ENCODE measurements around the gene COG2.
"Not testable (repeated sequence)": the region's sequence is repeated elsewhere in the genome, so short reads cannot be mapped to it uniquely, and the experiment has no call there.

COG2 gene, protein sequence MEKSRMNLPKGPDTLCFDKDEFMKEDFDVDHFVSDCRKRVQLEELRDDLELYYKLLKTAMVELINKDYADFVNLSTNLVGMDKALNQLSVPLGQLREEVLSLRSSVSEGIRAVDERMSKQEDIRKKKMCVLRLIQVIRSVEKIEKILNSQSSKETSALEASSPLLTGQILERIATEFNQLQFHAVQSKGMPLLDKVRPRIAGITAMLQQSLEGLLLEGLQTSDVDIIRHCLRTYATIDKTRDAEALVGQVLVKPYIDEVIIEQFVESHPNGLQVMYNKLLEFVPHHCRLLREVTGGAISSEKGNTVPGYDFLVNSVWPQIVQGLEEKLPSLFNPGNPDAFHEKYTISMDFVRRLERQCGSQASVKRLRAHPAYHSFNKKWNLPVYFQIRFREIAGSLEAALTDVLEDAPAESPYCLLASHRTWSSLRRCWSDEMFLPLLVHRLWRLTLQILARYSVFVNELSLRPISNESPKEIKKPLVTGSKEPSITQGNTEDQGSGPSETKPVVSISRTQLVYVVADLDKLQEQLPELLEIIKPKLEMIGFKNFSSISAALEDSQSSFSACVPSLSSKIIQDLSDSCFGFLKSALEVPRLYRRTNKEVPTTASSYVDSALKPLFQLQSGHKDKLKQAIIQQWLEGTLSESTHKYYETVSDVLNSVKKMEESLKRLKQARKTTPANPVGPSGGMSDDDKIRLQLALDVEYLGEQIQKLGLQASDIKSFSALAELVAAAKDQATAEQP

DNA sequence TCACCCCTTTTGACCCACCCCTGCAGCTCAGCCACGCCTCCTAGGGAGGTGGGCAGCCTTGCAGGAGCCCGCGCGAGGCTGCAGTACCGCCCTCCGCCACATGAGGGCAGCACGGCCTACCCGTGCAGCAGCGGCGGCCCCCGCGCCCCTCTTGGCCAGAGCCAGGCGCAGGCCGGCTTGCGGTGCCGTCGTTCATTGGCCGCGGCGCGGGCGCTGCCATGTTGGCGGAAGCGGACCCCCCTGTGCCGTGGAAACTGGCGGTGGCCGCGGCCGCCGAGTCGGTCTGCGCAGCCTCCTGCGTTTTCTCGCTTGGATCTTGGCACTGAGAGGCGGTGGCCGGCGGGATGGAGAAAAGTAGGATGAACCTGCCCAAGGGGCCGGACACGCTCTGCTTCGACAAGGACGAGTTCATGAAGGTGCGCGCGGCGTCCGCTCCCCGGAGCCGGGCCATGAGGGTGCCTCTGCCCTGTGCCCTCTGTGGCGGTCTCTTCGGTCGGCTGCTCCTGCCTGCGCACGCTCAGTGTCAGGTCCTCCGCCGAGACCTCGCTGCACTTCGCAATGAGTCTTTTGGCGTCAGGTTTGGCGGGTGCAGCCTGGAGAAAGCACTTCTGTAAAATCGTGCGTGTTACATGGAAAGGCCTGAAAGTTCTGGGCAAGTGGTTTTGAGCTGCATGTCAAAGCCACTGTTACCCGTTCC, at the start of gene COG2:
Gene COG2 (plus strand): TSS at position 219 of the 697 bp plus-strand sequence. CDS start 126 bp downstream, at position 345.
- peak; percentile 88 to 95 for DNase-seq

DNA sequence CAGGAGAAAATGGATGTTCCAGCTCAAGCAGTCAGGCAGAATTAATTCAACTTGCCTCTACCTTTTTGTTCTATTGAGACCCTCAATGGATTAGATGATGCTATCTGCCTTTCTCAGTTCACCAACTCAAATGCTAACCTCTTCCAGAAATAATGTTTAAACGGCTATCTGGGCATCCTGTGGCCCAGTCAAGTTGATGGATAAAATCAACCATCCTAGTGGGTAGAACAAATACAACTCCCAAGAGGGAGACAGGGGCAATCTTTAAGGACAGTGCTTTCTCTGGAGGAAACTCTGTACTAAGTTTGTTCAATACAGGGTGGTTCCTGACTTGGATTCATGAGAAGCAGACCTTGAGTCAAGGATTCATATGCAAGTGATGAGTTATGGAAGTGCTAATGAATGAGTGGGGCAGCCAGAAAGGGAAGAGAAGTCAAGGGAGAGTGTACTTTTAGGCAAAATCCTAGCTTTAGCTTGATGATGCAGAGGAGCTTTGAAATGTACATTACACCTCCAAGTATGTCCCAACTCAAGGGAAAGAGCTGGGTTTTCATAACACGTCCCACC, 49.4 kb upstream of the COG2 start:
- no peak for DNase-seq

DNA sequence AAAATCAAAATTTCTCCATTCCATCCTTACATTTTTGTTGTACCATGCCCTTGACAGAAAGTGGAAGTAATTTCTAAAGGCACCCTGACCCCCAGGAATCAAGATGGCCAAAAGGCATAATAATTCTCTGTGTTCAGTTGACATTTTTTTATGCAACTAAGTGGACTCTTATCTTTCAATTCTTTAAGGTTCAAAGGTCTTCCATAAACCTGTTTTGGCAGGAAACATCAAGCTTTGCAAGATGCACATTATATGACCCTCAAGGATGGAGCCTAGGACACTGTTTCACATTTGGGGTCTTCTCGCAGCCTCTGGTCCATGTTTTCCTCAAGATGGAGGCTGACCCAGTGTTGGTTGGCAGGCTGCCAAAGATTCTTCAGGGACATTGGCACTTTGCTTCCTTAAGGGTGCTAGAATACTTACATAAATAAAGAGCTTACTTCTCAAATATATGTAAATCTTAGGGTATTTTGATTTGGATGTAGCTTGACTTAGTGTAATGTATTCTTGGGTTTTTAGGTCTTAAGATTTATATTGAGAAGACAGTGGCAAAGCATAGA, 48.0 kb upstream of the COG2 start:
- no peak for DNase-seq

DNA sequence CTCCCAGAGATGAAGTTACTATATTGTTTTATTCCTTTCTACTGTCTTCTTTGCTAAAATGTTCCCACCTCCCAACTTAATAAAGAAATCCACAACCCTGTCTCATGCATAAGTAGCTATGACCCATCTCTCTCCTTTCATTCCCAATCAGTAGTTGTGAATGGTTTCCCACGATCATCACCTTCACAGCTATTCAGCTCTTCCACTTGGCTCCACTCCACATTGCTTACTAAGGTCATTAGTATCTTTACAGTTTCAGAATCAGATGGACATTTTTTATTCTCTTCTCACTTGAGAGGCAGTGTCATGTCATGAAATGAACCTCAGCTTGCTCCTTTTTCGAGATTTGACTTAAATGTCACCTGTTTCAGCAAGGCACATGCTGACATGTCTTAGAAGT, 47.1 kb upstream of the COG2 start:
- DNase-seq = no peak

DNA sequence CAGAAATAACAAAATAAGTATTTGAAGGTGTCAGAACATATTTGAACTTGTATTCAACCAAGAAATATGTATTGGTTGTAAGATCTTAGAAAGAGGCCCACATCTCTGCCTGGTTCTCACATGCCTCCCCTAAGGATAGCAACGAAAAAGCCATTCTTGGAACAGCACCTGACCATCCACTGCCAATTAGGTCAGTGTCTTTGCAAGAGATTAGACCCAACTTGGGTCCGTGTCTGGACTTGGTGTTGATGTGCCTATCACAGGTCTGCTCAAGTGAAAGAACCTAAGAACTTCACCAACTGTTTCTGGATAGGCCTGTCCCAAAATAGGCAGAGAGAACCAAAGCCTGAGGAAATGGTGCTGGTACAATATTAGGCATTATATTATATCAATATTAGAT, 46.0 kb upstream of the COG2 start:
- no peak for DNase-seq

DNA sequence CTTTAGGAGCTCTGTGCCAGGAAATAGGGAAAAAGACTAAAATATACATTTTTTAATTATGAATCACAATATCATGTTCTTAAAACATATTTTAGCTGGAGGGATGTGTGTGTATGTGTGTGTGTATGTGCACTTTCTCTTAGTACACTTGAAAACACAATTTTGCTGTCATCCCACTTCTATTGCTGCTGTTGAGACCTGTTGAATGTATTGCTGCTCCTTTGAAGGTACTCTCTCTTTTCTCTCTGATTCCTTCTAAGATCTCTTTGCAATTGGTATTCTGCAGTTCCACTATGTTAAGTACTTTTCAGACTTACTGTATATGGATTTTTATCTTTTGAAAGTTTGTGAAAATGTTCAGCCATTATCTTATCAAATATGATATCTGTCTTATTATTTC, 43.5 kb upstream of the COG2 start:
- no peak for DNase-seq

DNA sequence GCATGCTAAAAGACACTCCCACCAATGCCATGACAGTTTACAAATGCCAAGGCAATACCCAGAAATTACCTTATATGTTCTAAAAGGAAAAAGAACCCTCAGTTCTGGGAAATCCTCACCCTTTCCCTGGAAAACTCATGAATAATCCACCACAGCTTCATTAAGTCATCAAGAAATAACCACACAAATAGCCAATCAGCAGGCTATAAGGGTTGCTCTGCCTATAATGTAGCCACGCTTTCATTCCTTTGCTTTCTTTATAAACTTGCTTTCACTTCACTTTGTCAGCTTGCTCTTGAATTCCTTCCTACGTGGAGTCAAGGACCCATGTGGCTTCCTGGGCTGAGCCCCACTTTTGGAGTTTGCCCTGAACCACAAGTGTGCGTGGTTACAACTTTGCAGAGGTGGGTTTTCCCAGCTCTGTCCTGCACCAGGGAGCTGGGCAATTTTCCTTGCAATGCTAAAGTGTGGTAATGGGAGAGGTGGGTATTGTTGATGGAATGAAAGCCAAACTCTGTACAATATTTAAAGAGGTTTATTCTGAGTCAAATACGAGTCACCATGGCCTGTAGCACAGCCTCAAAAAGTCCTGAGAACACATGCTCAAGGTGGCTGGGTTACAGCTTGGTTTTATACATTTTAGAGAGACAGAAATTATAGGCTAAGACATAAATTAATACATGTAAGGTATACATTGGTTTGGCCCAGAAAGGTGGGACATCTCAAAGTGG, 42.2 kb upstream of the COG2 start:
- DNase-seq = no peak

DNA sequence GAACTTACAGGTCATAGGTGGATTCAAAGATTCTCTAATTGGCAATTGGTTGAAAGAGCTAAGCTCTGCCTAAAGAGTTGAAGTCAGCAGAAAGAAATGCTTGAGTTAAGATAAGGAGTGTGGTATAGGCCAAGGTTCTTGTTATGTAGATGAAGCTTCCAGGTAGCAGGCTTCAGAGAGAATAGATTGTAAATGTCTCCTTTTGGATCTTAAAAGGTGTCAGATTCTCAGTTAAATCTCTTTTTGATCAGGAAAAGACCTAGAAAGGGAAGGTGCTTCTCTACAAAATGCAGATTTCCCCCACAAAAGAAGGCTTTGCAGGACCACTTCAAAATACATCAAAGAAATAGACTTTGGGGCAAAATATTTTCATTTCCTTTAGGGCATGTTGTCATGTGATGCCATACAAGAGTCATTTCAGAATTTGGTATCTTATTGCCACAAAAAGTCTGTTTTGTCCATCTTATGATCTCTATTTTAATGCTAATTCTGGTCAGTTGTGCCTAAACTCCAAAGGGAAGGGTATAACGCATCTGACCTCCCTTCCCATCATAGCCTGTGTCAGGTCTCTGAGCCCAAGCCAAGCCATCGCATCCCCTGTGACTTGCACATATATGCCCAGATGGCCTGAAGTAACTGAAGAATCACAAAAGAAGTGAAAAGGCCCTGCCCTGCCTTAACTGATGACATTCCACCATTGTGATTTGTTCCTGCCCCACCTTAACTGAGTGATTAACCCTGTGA, 41.5 kb upstream of the COG2 start:
- DNase-seq = not testable (repeated sequence)

DNA sequence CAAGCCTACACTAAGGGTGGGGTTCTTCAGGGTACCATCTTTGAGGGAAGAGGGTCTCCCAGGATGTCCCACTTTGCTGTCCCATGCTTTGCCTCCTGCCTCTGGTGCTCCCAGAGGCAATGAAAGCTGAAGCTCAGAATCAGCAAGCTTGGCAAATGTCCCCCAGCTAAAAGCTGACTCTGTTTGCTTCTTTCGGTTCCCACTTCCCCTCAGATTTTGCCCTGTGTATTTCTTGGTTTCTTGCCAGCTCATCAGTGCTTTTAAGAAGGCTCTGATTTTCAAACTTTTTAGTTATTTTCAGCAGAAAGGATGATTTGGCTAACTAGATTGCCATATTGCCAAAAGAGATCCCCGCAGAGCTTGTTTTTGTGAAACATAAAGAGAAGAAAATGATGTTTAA, 33.1 kb upstream of the COG2 start:
- DNase-seq = no peak

DNA sequence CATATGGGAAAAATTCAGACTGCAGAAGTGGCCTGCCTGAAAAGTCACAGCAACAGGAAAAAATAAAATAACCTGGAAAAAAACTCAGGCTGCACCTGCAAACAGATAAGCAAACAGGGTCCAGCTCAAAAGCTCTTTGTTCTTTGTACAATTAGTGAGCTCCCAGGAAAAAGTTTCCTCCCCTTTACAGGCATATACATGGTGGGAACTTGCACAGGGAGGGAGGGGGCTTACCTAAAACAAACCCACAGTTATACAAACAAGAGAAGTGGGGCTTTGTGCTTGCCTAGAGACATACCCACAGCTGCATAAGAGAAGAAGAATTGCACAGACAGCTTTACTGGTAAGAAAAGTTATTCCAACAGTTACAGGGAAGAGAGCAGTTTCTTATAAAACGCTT, 31.7 kb upstream of the COG2 start:
- DNase-seq = no peak

DNA sequence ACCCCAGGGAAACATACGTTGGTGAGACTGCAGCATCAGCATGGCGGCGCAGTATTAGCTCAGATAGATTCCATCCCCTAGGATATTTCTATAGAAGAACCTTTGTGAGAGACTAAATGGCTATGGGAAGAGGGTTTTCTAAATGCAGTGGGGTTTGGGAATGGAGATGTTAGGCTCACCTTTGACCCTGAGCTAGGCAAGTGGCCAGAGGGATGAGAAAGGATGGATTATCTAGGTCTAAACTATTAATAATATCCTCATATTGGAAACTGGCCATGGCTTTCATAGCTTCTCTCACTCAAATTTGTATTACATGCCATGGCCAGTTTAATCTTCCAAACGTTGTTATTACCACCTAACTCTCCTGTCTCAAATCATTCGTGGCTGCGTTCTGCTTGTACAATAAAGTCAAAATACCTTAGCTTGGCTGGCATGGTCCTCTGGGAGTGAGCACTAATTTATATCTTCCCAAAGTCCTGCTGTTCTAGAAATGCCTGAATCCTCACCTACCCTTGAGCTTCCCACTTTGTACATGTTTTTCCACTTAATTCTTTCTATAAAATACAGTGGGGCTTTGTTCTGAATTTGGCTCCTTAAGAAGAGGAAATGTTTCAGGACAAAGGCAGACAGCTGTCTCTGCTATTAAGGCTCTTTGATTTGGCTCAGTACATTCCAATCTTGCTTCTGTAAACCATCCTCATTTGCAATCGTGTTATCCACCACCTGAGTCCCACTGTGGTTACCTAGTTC, 31.0 kb upstream of the COG2 start:
- DNase-seq = no peak

DNA sequence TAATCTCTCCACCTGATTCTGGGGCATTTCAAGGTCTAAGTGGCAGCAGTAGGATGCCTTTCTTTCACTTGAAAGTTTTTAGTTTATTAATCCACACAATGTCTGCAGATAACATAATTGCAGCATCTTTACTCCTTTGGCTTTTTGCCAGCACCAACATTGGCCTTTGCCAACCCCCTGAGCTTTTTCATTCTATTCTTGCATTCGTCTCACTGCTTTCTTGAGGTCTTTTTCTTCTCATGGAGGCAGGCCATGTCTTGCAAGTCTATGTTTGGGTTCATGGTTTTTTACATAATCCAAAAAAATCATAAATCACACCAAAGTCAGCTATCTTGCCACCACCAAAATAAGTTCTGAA, 30.4 kb upstream of the COG2 start:
- DNase-seq = no peak

DNA sequence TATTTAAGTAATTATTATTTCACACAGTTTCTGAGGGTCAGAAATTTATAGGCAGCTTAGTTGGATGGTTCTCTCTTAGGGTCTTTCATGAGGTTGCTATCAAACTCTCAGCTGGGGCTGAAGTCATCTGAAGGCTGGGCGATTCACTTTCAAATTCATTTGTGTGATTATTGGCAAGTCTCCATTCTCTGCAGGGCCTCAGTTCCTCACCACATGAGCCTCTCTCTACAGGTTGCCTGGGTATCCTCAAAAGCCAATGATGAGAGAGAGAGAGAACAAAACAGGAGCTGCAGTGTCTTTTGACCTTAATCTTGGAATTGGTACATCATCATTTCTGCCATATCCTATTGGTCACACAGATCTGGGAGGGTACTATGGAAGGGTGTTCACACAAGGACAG, 29.6 kb upstream of the COG2 start:
- no peak for DNase-seq

DNA sequence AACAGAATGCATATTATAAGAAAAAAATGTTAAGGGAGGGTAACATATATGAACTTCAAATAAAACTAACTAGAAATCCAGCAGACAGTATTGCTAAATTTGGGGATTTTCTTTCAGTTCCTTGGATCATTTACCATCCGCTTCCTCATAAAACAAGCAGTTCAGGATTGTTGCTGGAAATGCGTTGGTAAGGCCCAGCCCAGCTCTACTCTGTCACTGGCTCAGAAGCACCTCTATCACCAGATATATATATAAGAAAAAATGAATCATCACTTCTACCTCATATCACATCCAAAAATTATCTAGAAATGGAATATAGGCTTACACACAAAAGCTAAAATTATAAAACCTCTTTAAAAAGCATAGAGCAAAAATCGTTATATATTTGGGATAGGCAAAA, 28.2 kb upstream of the COG2 start:
- DNase-seq = no peak

DNA sequence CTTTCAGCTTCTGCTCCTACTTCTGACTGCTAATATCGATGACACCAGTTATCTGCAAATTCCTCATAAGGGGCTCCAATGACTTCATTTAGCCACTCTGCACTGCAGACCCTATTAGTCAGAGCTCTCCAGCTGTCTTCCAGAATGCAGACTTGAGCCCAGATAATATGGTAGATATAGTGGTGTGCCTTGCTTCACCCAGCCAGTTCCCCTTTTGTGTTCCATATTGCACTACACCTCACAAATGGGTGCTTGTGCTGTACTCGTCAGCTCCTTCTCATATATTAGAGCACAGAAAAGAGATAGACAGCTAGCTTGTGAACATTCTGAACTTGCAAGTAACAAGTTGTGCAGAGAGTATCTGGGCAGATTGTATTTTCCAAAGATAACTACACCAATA, 23.7 kb upstream of the COG2 start:
- no peak for DNase-seq

DNA sequence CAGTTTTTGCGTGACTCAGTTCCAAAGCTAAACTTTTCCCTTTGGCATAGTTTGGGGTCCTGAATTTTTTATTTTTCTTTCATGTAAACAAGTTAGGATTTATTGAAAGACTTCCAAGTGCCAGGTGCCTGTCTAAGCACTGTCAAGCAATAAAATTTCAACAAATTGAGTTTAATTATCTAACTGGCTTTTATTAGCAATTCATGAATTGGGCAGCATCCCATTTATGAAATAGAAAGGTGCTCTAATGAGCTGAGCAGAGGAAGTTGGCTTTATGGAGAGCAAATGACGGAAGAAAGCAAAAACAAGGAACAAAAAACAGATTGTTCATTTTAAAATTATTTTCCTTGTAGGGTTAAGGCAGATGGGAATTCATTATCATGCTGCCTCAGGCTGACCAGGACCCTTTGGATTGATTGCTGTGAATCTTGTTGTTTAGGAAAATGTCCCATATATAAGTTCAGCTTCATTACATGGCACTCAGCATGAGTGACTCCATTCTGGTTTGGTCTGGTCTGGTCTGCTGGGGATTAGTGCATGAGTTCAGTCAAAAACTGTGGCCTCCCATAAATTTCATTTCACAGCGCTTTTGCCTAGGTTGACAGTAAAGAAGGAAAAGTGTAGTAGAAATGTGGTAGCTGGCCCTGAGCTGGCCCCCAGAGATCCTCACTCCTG, 21.5 kb upstream of the COG2 start:
- DNase-seq = no peak

DNA sequence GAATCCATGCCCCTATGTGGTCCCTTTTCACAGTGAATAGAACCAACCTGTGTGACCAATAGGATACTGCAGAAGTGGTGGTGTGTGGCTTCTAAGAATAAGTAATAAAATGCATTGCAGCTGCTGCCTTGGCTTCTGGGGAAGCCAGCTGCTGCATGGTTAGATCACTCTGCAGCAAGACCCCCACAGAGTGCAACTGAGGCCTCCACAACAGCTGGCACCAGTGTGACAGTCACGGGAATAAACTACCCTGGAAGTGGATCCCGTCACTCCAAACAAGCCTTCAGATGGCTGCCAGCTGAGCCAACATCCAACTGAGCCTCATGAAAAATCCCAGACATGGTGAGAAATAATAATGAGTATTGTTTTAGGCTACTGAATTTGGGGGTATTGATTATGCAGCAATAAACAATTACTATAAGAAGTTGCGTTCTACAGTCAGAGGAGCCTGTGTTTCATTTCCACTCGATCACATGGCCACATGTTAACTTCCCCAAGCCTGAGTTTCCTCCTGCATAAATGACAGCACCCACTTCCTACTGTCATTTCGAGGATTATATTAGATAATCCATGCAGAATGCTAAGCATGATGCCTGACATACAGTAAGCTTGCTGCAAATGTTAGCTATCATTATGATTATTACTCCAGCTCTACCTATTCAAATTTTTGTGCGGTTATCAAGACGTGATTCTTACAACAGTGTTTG, 20.8 kb upstream of the COG2 start:
- no peak for DNase-seq

DNA sequence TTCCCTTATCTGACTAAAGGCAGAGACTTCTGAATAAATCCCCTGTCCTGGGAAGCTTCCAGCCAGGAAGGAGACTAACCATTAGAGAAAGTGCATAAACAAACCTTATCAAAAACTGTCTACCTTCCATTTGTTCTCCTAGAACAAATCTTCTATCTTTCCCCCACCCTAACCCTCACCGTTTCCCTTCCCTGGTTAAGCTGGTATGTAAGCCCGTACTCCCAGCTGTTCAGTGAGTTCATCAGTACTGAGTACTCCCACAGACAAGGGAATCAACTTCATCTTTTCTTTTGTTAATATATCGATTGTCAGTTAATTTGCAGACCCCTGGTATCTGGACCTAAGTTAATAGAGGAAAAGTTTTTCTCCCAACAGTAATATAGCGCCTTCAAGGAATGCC, 20.1 kb upstream of the COG2 start:
- DNase-seq = no peak

DNA sequence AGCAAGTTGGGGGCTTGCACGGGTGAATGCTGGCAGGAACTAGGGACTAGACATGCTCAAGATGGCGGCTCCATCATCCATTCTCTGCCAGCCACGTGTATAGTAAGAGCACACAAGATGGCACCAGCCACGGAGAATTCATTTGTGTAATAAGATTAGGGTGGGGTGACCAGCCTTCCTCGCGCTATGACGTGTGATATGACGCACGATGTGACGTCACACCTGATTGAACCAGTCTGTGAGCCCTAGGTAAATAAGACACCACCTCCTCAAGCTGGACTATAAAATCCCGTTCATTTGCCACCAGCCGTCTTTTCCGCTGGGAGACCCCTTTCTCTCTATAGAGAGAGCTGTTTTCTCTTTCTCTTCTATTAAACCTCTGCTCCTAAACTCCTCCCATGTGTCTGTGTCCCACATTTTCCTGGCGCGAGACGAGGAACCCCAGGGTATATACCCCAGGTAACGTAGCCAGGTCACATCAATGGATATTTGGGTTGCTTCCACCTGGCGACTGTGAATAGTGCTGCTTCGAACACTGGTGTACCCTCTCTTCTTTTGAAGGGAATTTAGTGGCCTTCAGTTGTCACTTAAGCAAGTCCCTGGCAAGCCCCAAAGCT, 18.1 kb upstream of the COG2 start:
- no peak for DNase-seq

Data from NCI-H1930 (cell line).